Ovary (tissue), 3 donors: Measurements from ENCODE around the gene SLC3A2.

Source experiments
- EP300 ChIP-seq: sonication (generic); formaldehyde crosslinking; IDR thresholded peaks from one replicate; pipeline ENCODE4 v1.6.1; 2017; ENCODE audit warnings: antibody characterized with exemption
- TF ChIP-seq, protein P1 (sequence below), 3 donors: fragments of 450-650 bp in 2 of 3; fragments of 200-600 bp in 1 of 3; IDR thresholded peaks; one replicate each; pipeline versions ENCODE4 v1.5.1 to v1.8.0; 2016 to 2022; ENCODE audit warnings: antibody characterized with exemption in 3 of 3, mild to moderate bottlenecking in 1 of 3
- donor health status: DM: no; HTN: no; CAD: no.

DNA sequence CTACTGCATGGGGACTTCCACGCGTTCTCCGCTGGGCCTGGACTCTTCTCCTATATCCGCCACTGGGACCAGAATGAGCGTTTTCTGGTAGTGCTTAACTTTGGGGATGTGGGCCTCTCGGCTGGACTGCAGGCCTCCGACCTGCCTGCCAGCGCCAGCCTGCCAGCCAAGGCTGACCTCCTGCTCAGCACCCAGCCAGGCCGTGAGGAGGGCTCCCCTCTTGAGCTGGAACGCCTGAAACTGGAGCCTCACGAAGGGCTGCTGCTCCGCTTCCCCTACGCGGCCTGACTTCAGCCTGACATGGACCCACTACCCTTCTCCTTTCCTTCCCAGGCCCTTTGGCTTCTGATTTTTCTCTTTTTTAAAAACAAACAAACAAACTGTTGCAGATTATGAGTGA, 7.7 kb downstream of the SLC3A2 start:
- TF ChIP-seq, protein P1, sequence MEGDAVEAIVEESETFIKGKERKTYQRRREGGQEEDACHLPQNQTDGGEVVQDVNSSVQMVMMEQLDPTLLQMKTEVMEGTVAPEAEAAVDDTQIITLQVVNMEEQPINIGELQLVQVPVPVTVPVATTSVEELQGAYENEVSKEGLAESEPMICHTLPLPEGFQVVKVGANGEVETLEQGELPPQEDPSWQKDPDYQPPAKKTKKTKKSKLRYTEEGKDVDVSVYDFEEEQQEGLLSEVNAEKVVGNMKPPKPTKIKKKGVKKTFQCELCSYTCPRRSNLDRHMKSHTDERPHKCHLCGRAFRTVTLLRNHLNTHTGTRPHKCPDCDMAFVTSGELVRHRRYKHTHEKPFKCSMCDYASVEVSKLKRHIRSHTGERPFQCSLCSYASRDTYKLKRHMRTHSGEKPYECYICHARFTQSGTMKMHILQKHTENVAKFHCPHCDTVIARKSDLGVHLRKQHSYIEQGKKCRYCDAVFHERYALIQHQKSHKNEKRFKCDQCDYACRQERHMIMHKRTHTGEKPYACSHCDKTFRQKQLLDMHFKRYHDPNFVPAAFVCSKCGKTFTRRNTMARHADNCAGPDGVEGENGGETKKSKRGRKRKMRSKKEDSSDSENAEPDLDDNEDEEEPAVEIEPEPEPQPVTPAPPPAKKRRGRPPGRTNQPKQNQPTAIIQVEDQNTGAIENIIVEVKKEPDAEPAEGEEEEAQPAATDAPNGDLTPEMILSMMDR (IDR thresholded peaks at IDR 0.05) = no peak
- no peak for TF ChIP-seq EP300
